Left ventricle myocardium inferior (tissue), 1 donor: ENCODE data around the gene STK32C. TPM values are rescaled to one million over a fixed set of nuclear protein-coding genes. Genes with fewer than 3 reads are reported as not detected.

Experiments used
- DNase-seq: peaks from one replicate; pipeline ENCODE4 v3.0.0-alpha.2; 2020
- H3K27ac ChIP-seq: fragments of 200-600 bp; replicated peaks from 2 replicates; pipeline ENCODE4 v1.8.0; 2021
- H3K27me3 ChIP-seq: fragments of 200-600 bp; 2 replicates; pipeline ENCODE4 v1.8.0; 2021; ENCODE audit warnings: low read depth
- H3K36me3 ChIP-seq: fragments of 200-600 bp; 2 replicates; pipeline ENCODE4 v1.8.0; 2021
- H3K4me1 ChIP-seq: fragments of 200-600 bp; 2 replicates; pipeline ENCODE4 v1.8.0; 2021
- H3K4me3 ChIP-seq: fragments of 200-600 bp; 2 replicates; pipeline ENCODE4 v1.8.0; 2021; ENCODE audit warnings: mild to moderate bottlenecking, moderate library complexity
- H3K9me3 ChIP-seq: fragments of 200-600 bp; replicated peaks from 2 replicates; pipeline ENCODE4 v1.8.0; 2021
- CTCF ChIP-seq: fragments of 200-600 bp; IDR thresholded peaks from 2 replicates; pipeline ENCODE4 v1.8.0; 2021; ENCODE audit warnings: antibody characterized with exemption, mild to moderate bottlenecking, borderline replicate concordance
- intact Hi-C: fragments of 100-400 bp; cut with micrococcal nuclease; formaldehyde crosslinking; loops from one replicate; pipeline ENCODE4 v1.11.0; 2022
- total RNA-seq: library from RNA; stranded (reverse); fragmentation: NEBNext Ultra II Directional; extraction: Animal tissue kit (Norgen Biotek cat#: 25700); gene quantifications from one replicate; pipeline ENCODE4 v1.2.1, GENCODE V29; 2021
- donor health status: DM: no; HTN: yes; CAD: no; lungs with severe emphysema.

The STK32C gene
- total RNA-seq, 1 donor from 2014 or later, result 4.4 TPM

GRCh38 chr10:132185601-132186487 is 121.9 kb downstream of the STK32C start:
- H3K27me3 ChIP-seq, result peaks cover 36% of the 10 kb centered on the region
- DNase-seq, result peak; percentile 47
- intact Hi-C loops, result no loop called here

GRCh38 chr10:132184816-132185593 is 122.7 kb downstream of the STK32C start:
- intact Hi-C loops, result no loop called here
- no peak for DNase-seq
- H3K4me3 ChIP-seq, result peak overlapping the region; percentile 73
- no peak for TF ChIP-seq CTCF
- H3K4me1 ChIP-seq, result peaks cover 53% of the 10 kb centered on the region
- H3K27ac ChIP-seq, result no peak overlapping the region
- no peaks in the 10 kb centered on the region for H3K36me3 ChIP-seq
- H3K9me3 ChIP-seq, result no peaks in the 10 kb centered on the region
- peaks cover 36% of the 10 kb centered on the region for H3K27me3 ChIP-seq

More at GRCh38 chr10:132185601-132186487, 121.9 kb downstream of the STK32C start:
- H3K4me1 ChIP-seq, result peaks cover 51% of the 10 kb centered on the region
- no peaks in the 10 kb centered on the region for H3K9me3 ChIP-seq
- no peak for TF ChIP-seq CTCF
- H3K4me3 ChIP-seq, result peak overlapping the region; percentile 73
- no peaks in the 10 kb centered on the region for H3K36me3 ChIP-seq
- H3K27ac ChIP-seq, result no peak overlapping the region

- no peak overlapping the region for H3K27ac ChIP-seq
- H3K27me3 ChIP-seq, result peaks cover 32% of the 10 kb centered on the region
- H3K9me3 ChIP-seq, result no peaks in the 10 kb centered on the region
- intact Hi-C loops, result no loop called here
- no peak for TF ChIP-seq CTCF
- peaks cover 52% of the 10 kb centered on the region for H3K4me1 ChIP-seq
- H3K36me3 ChIP-seq, result no peaks in the 10 kb centered on the region
- H3K4me3 ChIP-seq, result no peak overlapping the region
- DNase-seq, result no peak
These were observed 124.7 kb downstream of the STK32C start for GRCh38 chr10:132183046-132183445.

GRCh38 chr10:132182591-132182990 is 125.2 kb downstream of the STK32C start:
- H3K27me3 ChIP-seq, result peaks cover 29% of the 10 kb centered on the region

More at GRCh38 chr10:132182591-132182990, 125.2 kb downstream of the STK32C start:
- peaks cover 48% of the 10 kb centered on the region for H3K4me1 ChIP-seq
- H3K27ac ChIP-seq, result no peak overlapping the region
- intact Hi-C loops, result no loop called here
- H3K36me3 ChIP-seq, result no peaks in the 10 kb centered on the region
- DNase-seq, result no peak
- no peak for TF ChIP-seq CTCF
- H3K9me3 ChIP-seq, result no peaks in the 10 kb centered on the region
- no peak overlapping the region for H3K4me3 ChIP-seq
